OCI-LY7 (cell line): ENCODE measurements around the gene CRB1. TPM values are rescaled to one million over a fixed set of nuclear protein-coding genes. Genes with fewer than 3 reads are reported as not detected.

ENCODE experiments used
- BruUV-seq: library from RNA; stranded (reverse); fragments of 400-500 nt; replicated peaks from 2 replicates; lab custom pipeline; 2021; lab: Mats Ljungman, UMichigan
- CTCF ChIA-PET: fragments of 300-600 bp; sonication (Branson Sonifier 250); formaldehyde crosslinking; loops from one replicate; lab custom pipeline; 2022; ENCODE audit warnings: antibody characterized with exemption; ENCODE audit not compliant: unreplicated experiment; lab: Charles Lee
- POLR2A ChIA-PET: fragments of 300-600 bp; sonication (Branson Sonifier 250); formaldehyde crosslinking; loops from one replicate; lab custom pipeline; 2022; ENCODE audit warnings: antibody characterized with exemption; lab: Charles Lee
- DNase-seq: peaks from one replicate; pipeline ENCODE4 v3.0.0-alpha.2; 2015; ENCODE audit warnings: low spot score
- H2AFZ ChIP-seq: fragments of 200-600 bp; sonication (generic), shearing (Covaris generic); 2 replicates; pipeline ENCODE4 v1.6.1; 2014; ENCODE audit warnings: mild to moderate bottlenecking, antibody characterized with exemption, low read length, moderate library complexity
- H3K27ac ChIP-seq: fragments of 200-600 bp; sonication (generic); 2 replicates; pipeline ENCODE4 v1.5.1; 2014; ENCODE audit warnings: mixed run types, low read depth, mild to moderate bottlenecking, moderate library complexity, low read length, inconsistent platforms; ENCODE audit not compliant: poor library complexity, severe bottlenecking
- H3K36me3 ChIP-seq: fragments of 200-600 bp; sonication (generic); 2 replicates; pipeline ENCODE4 v1.6.1; 2014; ENCODE audit warnings: mild to moderate bottlenecking, antibody characterized with exemption, low read length, moderate library complexity, mixed read lengths; ENCODE audit not compliant: insufficient read depth
- H3K4me1 ChIP-seq: fragments of 200-600 bp; sonication (generic); 2 replicates; pipeline ENCODE4 v1.5.1; 2014; ENCODE audit warnings: mild to moderate bottlenecking, low read length; ENCODE audit not compliant: insufficient read depth, poor library complexity, severe bottlenecking
- H3K4me2 ChIP-seq: fragments of 200-600 bp; sonication (generic); 2 replicates; pipeline ENCODE4 v1.6.1; 2014; ENCODE audit warnings: mild to moderate bottlenecking, low read length
- H3K4me3 ChIP-seq: fragments of 200-600 bp; sonication (generic); 2 replicates; pipeline ENCODE4 v1.5.1; 2014; ENCODE audit warnings: mild to moderate bottlenecking, low read depth, low read length; ENCODE audit not compliant: poor library complexity, severe bottlenecking
- H3K79me2 ChIP-seq: fragments of 200-600 bp; sonication (generic); 2 replicates; pipeline ENCODE4 v1.6.1; 2016; ENCODE audit warnings: low read depth, mild to moderate bottlenecking, low read length, moderate library complexity, mixed read lengths; ENCODE audit not compliant: insufficient read depth
- H3K9me2 ChIP-seq: fragments of 200-600 bp; sonication (generic); 2 replicates; pipeline ENCODE4 v1.6.1; 2016; ENCODE audit warnings: mild to moderate bottlenecking, low read length, mixed read lengths; ENCODE audit not compliant: insufficient read depth
- H3K9me3 ChIP-seq: fragments of 200-600 bp; sonication (generic); 2 replicates; pipeline ENCODE4 v1.6.1; 2014; ENCODE audit warnings: mild to moderate bottlenecking, mixed run types, low read length, mixed read lengths
- H4K20me1 ChIP-seq: fragments of 200-600 bp; sonication (generic); 2 replicates; pipeline ENCODE4 v1.6.1; 2014; ENCODE audit warnings: mild to moderate bottlenecking, antibody characterized with exemption, low read length, moderate library complexity, mixed read lengths; ENCODE audit not compliant: insufficient read depth
- EZH2phosphoT487 ChIP-seq: fragments of 200-600 bp; sonication (generic); IDR thresholded peaks from 2 replicates; pipeline ENCODE4 v1.6.1; 2018; ENCODE audit warnings: low read depth, borderline replicate concordance, mild to moderate bottlenecking, mixed run types, antibody characterized with exemption, low read length, moderate library complexity, mixed read lengths
- intact Hi-C: fragments of 100-400 bp; cut with micrococcal nuclease; formaldehyde crosslinking; loops from one replicate; pipeline ENCODE4 v1.10.0; 2022; ENCODE audit not compliant: unreplicated experiment
- total RNA-seq, 2 experiments: library from RNA; depleted of rRNA in 1 of 2; stranded (reverse); fragments of >200 nt in 1 of 2; shearing (Covaris generic) in 1 of 2; gene quantifications; 2 replicates each; pipeline ENCODE4 v1.2.3, GENCODE V29; 2014 to 2022
- TF ChIP-seq, protein P1 (sequence below): fragments of 200-600 bp; sonication (generic); conservative IDR thresholded peaks from 2 replicates; pipeline ENCODE4 v1.5.1; 2014; ENCODE audit warnings: mild to moderate bottlenecking, antibody characterized with exemption, low read length, moderate library complexity, mixed read lengths

The CRB1 gene
- total RNA-seq, 2 experiments from 2014 or later = 0.25 TPM; not detected in 1

DNA sequence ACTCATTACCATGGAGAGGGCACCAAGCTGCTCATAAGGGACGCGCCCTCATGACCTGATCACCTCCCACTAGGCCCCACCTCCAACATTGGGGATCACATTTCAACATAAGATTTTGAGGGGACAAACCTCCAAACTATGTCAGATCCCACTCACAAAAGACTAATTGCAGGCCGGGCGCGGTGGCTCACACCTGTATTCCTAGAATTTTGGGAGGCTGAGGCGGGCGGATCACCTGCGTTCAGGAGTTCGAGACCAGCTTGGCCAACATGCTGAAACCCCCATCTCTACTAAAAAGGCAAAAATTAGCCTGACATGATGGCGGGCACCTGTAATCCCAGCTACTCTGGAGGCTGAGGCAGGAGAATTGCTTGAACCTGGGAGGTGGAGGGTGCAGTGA is 228.7 kb downstream of the CRB1 start:
- Histone ChIP-seq H3K4me3 (no peak overlapping the region), H2AFZ (no peak overlapping the region), H3K36me3 (no peaks in the 10 kb centered on the region), H3K9me3 (no peaks in the 10 kb centered on the region), H3K27ac (no peak overlapping the region), H4K20me1 (no peaks in the 10 kb centered on the region), H3K4me1 (no peaks in the 10 kb centered on the region), H3K9me2 (no peaks in the 10 kb centered on the region), H3K79me2 (no peaks in the 10 kb centered on the region), H3K4me2 (no peak overlapping the region)
- ChIA-PET CTCF (no interaction called here), POLR2A (interaction anchor here (0.6 to 0.7 kb wide), 2 partner anchors 340 to 548 kb away, joined by 3 to 4 read pairs; no protein-coding TSS in a partner anchor)
- intact Hi-C loops = no loop called here
- DNase-seq = no peak
- BruUV-seq = no TSS peak
- TF ChIP-seq EZH2phosphoT487 = no peak
- TF ChIP-seq, protein P1, sequence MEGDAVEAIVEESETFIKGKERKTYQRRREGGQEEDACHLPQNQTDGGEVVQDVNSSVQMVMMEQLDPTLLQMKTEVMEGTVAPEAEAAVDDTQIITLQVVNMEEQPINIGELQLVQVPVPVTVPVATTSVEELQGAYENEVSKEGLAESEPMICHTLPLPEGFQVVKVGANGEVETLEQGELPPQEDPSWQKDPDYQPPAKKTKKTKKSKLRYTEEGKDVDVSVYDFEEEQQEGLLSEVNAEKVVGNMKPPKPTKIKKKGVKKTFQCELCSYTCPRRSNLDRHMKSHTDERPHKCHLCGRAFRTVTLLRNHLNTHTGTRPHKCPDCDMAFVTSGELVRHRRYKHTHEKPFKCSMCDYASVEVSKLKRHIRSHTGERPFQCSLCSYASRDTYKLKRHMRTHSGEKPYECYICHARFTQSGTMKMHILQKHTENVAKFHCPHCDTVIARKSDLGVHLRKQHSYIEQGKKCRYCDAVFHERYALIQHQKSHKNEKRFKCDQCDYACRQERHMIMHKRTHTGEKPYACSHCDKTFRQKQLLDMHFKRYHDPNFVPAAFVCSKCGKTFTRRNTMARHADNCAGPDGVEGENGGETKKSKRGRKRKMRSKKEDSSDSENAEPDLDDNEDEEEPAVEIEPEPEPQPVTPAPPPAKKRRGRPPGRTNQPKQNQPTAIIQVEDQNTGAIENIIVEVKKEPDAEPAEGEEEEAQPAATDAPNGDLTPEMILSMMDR = no peak

DNA sequence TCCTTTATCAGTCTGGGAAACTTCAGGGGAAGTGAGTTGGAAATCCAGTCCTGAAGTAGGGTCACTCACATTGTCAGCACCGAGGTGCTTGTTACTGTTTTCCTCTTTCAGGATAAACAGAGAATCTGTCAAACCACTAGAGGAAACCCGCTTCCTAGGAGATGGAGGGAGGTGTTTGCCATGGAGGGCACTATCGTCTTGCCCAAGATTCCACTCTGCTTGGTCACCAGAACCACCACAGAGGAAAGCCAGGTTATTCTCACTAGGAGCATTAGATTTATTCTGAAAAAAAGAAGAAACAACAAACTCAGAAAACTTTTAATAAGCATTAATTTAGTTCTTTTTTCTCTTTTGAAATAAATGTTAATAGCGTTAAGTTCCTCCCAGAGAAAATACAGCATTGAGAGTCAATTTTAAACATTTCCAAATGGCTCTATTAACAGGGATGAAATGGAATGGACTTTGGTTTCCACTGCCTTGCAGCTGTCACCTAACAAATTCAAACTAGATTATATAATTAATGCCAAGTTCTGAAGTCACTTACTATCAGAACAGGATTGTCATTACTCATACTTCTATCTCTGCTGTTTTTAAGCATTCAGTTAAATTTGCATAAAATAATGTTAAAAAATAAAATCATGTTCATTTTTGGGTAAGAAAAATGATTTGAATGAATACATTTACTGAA is 242.8 kb downstream of the CRB1 start:
- Histone ChIP-seq H3K4me1 (no peaks in the 10 kb centered on the region), H3K36me3 (peaks cover 16% of the 10 kb centered on the region; the same call in 1 of the 2 replicates), H4K20me1 (no peaks in the 10 kb centered on the region), H2AFZ (no peak overlapping the region), H3K27ac (no peak overlapping the region), H3K4me2 (no peak overlapping the region), H3K9me2 (no peaks in the 10 kb centered on the region), H3K4me3 (no peak overlapping the region), H3K79me2 (no peaks in the 10 kb centered on the region), H3K9me3 (no peaks in the 10 kb centered on the region)
- TF ChIP-seq, protein P1 = no peak
- TF ChIP-seq EZH2phosphoT487 = no peak
- POLR2A ChIA-PET = interaction anchor here (1.3 kb wide), 1 partner anchor 420 kb away, joined by 3 read pairs; no protein-coding TSS in a partner anchor
- CTCF ChIA-PET = interaction anchor here (0.5 kb wide), 1 partner anchor 391 kb away, joined by 3 read pairs; no protein-coding TSS in a partner anchor
- no peak for DNase-seq
- intact Hi-C loops = loop anchor here (10.0 kb wide), 1 partner anchor 326 kb away; no protein-coding TSS in a partner anchor
- no TSS peak for BruUV-seq

DNA sequence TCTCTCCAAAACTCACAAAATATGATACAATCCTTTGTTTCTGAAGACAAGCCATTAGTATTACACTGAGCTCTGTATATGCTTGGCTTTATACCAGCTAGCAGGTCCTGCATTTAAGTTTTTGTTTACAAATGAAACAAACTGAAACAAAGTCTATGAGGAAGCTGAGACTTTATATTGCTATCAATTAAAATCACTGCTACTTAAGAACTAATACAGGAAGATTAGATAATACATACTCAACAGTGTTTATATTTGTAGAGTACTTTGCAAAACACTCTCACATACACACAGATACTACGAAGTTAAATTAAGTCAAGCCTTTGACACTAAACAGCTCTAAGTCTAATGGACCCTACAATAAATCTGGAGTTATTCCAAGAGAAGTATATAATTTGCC is 247.4 kb downstream of the CRB1 start:
- Histone ChIP-seq H3K36me3 (peaks cover 8% of the 10 kb centered on the region; the same call in 1 of the 2 replicates), H3K4me1 (no peaks in the 10 kb centered on the region), H3K4me3 (no peak overlapping the region), H2AFZ (no peak overlapping the region), H3K27ac (no peak overlapping the region), H3K79me2 (no peaks in the 10 kb centered on the region), H4K20me1 (no peaks in the 10 kb centered on the region), H3K9me3 (no peaks in the 10 kb centered on the region), H3K4me2 (no peak overlapping the region), H3K9me2 (no peaks in the 10 kb centered on the region)
- CTCF ChIA-PET = no interaction called here
- intact Hi-C loops = loop anchor here (5.0 to 10.0 kb wide), 2 partner anchors 102 to 331 kb away; no protein-coding TSS in a partner anchor
- TF ChIP-seq EZH2phosphoT487 = no peak
- TF ChIP-seq, protein P1 = no peak
- no peak for DNase-seq
- POLR2A ChIA-PET = interaction anchor here (1.0 to 1.4 kb wide), 3 partner anchors 8 to 35 kb away, joined by 3 to 4 read pairs (median 4); no protein-coding TSS in a partner anchor
- BruUV-seq = no TSS peak
